T-helper 17 cell (primary cell): ENCODE results near the gene SPTLC2. TPM values are rescaled to one million over a fixed set of nuclear protein-coding genes. Genes with fewer than 3 reads are reported as not detected.

Experiments used
- ATAC-seq: fragments of 150-1000 bp; cut with Tn5 transposase; 2 replicates; pipeline ENCODE4 v1.10.0; 2021; ENCODE audit warnings: mild to moderate bottlenecking, moderate library complexity
- DNase-seq, 3 donors: peaks; one replicate each; pipeline versions ENCODE4 v3.0.0 to v3.0.0-alpha.2; 2020 to 2021
- H3K9me3 ChIP-seq: one replicate; pipeline ENCODE4 v1.7.0; 2013; ENCODE audit warnings: low read length, mild to moderate bottlenecking; ENCODE audit not compliant: control insufficient read depth, poor library complexity, severe bottlenecking
- H3K27ac Mint-ChIP-seq: one replicate; pipeline ENCODE4 v1.8.0; 2022; ENCODE audit warnings: mild to moderate bottlenecking, moderate library complexity, mixed read lengths
- H3K27me3 Mint-ChIP-seq: one replicate; pipeline ENCODE4 v1.8.0; 2022; ENCODE audit warnings: mixed read lengths
- H3K36me3 Mint-ChIP-seq: one replicate; pipeline ENCODE4 v1.8.0; 2022; ENCODE audit warnings: low read depth, mixed read lengths
- H3K4me1 Mint-ChIP-seq: one replicate; pipeline ENCODE4 v1.8.0; 2022; ENCODE audit warnings: mild to moderate bottlenecking, mixed read lengths
- H3K4me3 Mint-ChIP-seq: one replicate; pipeline ENCODE4 v1.8.0; 2022; ENCODE audit warnings: mild to moderate bottlenecking, moderate library complexity, mixed read lengths
- total RNA-seq, 4 donors: library from RNA in 2 of 4; stranded (reverse) in 2 of 4; gene quantifications; one replicate each; pipeline ENCODE4 v1.2.3 and lab custom pipeline; 2022 to 2026

The SPTLC2 gene
- total RNA-seq, 2 donors from 2014 or later: 22.0 to 22.3 TPM

DNA sequence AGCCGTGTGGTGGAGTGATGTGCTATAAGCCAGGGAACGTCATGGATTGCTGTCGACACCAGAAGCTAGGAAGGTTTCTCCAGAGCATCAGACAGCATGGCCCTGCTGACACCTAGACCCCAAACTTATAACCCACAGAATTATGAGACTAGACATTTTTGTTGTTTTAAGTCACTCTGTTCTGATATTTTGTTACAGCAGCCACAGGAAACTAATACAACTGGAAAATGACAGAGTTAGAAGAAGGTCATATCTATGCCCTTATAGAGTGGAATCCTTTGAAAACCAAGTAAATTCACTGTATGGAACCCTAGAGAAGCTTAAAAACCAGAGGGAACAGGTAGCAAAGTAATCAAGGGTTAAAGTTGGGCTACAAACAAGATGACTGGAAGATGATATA is 42.5 kb downstream of the SPTLC2 start:
- no peak overlapping the region for H3K27ac Mint-ChIP-seq
- H3K36me3 Mint-ChIP-seq: no peaks in the 10 kb centered on the region
- no peaks in the 10 kb centered on the region for H3K27me3 Mint-ChIP-seq

DNA sequence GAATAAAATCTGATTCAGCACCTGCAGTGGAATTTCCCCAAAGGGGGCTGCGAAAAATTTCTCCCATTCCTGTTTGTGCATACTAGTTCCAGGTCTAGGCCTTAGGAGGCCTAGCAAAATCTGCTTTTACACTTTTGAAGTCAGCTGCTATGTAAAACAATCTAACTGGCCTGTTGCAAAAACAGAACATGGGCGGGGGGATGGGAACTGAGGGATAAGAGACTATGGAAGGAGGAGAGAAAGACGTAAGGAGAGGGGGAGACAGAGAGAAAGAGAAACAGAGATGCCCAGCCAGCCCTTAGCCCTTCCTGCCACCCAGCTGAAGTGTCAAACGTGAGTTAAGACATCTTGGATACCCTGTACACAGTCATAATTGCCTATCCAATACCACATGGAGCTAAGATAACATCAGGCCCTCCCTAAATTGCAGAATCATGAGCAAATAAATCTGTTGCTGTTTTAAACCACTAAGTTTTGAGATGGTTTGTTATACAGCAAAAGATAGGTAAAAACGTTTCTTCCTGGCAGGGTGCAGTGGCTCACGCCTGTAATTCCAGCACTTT is 45.6 kb downstream of the SPTLC2 start:
- H3K4me3 Mint-ChIP-seq: no peak overlapping the region
- ATAC-seq (no peak), DNase-seq (no peak)
- no peaks in the 10 kb centered on the region for H3K27me3 Mint-ChIP-seq
- no peaks in the 10 kb centered on the region for H3K9me3 ChIP-seq
- H3K4me1 Mint-ChIP-seq: peaks cover 5% of the 10 kb centered on the region
- H3K27ac Mint-ChIP-seq: no peak overlapping the region
- no peaks in the 10 kb centered on the region for H3K36me3 Mint-ChIP-seq

More for the DNA sequence above, 42.5 kb downstream of the SPTLC2 start:
- Mint-ChIP-seq H3K4me3 (no peak overlapping the region), H3K4me1 (peaks cover 5% of the 10 kb centered on the region)
- ATAC-seq (no peak), DNase-seq (no peak)
- no peaks in the 10 kb centered on the region for H3K9me3 ChIP-seq

DNA sequence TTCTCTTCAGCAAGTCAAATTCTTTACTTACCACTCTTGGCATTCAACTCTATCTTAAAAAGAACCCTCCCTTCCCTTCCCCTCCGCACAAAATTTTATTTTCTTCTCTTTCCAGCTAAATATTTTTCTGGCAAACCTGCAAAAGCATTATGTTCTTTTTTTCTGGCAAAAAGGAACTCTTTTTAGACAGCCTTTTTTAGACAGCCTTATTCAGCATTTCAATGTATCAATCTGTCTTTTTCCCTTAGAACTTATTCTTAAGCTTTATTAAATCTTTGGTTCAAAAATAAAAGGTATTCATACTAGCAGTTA is 50.5 kb downstream of the SPTLC2 start:
- no peaks in the 10 kb centered on the region for H3K9me3 ChIP-seq
- peaks cover 10% of the 10 kb centered on the region for H3K4me1 Mint-ChIP-seq
- no peak overlapping the region for H3K27ac Mint-ChIP-seq
- H3K36me3 Mint-ChIP-seq: no peaks in the 10 kb centered on the region
- no peak for ATAC-seq
- no peaks in the 10 kb centered on the region for H3K27me3 Mint-ChIP-seq
- no peak overlapping the region for H3K4me3 Mint-ChIP-seq
- no peak for DNase-seq

DNA sequence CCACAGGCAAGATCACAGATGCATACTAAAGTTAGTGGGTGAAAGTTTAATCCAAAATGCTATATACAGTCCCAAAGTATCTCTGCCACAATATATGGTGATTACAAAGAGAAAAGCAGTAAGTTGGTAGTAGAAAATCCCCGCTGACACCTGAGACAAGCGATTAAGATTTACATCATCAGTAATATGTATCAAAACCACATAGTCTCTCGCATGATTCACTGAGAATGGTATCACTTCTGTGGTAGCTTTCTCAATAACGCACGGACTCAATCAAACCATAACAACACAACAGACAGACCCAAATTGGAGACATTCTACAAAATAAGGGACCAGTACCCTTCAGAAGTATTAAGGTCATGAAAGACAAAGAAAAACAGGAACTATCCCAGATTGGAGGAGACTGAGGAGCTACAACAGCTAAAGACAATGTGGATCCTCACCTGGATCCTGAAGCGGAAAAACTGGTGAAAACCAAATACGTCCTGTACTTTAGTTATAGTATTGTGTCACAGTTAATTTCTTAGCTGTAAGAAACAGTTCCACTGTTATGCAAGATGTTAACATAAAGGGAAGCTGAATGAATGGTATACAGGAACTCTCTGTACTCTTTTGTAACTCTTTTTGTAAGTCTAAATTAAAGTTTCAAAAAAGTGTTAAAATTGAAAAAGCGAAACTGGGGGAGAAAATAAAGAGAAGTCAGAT is 51.0 kb downstream of the SPTLC2 start:
- Mint-ChIP-seq H3K4me1 (peaks cover 8% of the 10 kb centered on the region), H3K27me3 (no peaks in the 10 kb centered on the region), H3K27ac (no peak overlapping the region), H3K36me3 (peaks cover 2% of the 10 kb centered on the region), H3K4me3 (peak overlapping the region; percentile 50)
- H3K9me3 ChIP-seq: no peaks in the 10 kb centered on the region
- peak; percentile 35 for ATAC-seq
- DNase-seq: no peak

DNA sequence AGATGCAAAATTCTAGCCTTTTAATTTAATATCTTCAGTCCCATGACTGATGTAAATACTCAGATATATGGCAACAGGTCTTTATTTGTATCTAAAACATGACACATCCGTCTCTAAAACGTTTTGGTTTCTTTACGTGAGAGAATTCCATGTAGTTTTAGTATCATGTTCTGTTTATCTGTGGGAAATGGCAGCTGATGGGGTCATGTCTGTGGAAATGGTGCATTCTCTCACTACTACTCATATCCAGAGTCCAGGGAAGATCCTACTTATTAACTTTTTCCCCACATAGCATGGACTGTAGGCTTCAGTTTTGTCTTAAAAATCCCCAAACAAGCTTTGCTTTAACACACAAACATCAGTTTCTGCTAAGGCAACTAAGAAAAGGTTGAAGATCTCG is 53.8 kb downstream of the SPTLC2 start:
- H3K27me3 Mint-ChIP-seq: no peaks in the 10 kb centered on the region
- DNase-seq (no peak), ATAC-seq (no peak)
- peaks cover 8% of the 10 kb centered on the region for H3K4me1 Mint-ChIP-seq
- H3K27ac Mint-ChIP-seq: no peak overlapping the region
- no peak overlapping the region for H3K4me3 Mint-ChIP-seq
- H3K9me3 ChIP-seq: no peaks in the 10 kb centered on the region
- H3K36me3 Mint-ChIP-seq: peaks cover 2% of the 10 kb centered on the region

DNA sequence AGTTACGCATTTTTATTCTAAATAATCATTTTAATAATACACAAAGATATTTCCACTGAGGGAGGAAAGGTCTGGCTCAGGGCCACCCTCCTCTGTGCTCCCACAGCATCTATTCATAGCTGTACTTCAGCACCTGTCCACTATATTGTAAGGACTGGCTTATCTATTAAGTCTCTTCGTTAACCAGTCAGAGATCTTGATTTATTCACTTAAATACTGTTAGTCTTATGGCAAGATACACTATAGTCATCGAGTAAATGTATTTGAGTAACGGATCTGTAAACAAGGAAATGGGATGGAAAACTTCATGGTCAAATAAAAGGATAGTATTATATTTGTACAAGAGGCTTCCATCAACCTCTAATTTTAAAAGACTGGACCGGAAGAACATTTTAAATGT is 54.6 kb downstream of the SPTLC2 start:
- no peaks in the 10 kb centered on the region for H3K9me3 ChIP-seq
- H3K36me3 Mint-ChIP-seq: peaks cover 2% of the 10 kb centered on the region

DNA sequence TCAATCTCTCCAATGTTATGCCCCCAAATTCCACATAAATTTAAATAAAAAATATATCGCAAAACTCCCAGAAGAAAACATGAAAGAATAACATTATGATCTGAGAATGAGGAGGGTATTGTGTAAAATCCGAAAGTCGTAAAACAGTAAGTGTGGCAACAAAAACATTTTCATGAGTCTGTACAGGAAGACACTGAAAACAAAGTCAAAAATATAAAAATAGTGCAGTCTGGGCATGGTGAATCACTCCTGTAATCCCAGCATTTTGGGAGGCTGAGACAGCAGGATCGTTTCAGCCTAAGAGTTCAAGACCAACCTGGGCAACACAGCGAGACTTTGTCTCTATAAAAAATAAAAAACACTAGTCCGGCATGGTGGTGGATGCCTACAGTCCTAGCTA is 57.1 kb downstream of the SPTLC2 start:
- Mint-ChIP-seq H3K4me1 (peaks cover 9% of the 10 kb centered on the region), H3K36me3 (peaks cover 4% of the 10 kb centered on the region), H3K4me3 (no peak overlapping the region), H3K27me3 (no peaks in the 10 kb centered on the region), H3K27ac (no peak overlapping the region)
- DNase-seq (no peak), ATAC-seq (no peak)
- H3K9me3 ChIP-seq: no peaks in the 10 kb centered on the region

More for the DNA sequence above, 54.6 kb downstream of the SPTLC2 start:
- DNase-seq (no peak), ATAC-seq (no peak)
- Mint-ChIP-seq H3K4me1 (peaks cover 8% of the 10 kb centered on the region), H3K27me3 (no peaks in the 10 kb centered on the region), H3K4me3 (no peak overlapping the region), H3K27ac (no peak overlapping the region)

DNA sequence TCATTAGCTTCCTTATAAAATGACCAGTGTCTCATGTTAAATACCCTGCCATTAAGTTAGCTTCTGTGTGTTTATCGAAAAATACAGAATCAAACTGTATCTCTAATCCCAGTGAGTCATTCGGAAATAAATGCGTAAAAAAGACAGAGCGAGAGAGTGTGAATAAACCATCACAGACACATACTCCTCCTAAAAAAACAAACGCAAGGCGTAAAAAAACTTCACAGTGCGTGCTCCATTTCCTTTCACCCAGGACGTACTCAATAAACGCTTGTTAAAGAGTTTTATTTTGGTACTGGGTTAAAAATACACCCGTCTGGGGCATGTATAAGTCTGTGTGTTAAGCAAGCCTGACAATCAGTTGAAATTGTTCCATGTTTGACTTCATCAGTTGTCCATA is 59.0 kb downstream of the SPTLC2 start:
- Mint-ChIP-seq H3K4me3 (no peak overlapping the region), H3K27ac (no peak overlapping the region), H3K36me3 (peaks cover 4% of the 10 kb centered on the region), H3K4me1 (peaks cover 11% of the 10 kb centered on the region), H3K27me3 (no peaks in the 10 kb centered on the region)
- DNase-seq: no peak
- H3K9me3 ChIP-seq: no peaks in the 10 kb centered on the region
- no peak for ATAC-seq

DNA sequence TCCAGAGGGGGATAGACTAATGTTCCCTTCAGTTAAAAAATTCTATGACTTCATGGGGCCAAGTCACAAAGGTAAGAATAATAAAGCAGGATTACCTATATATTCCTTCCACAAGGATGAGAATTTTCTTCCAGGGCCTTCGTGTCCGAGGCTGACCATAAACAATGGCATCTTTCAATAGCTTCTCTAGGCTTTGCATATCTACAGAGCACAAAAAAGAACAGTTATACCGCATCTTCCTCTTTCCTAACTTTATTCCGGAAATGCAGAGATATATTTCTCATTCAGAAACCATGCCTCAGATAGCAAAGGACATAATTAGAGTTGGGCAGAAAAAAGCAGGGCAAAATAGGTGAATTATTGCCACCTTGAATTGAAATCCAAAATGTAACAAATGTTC is 59.5 kb downstream of the SPTLC2 start:
- Mint-ChIP-seq H3K4me3 (no peak overlapping the region), H3K36me3 (peaks cover 4% of the 10 kb centered on the region), H3K27me3 (no peaks in the 10 kb centered on the region), H3K4me1 (peaks cover 9% of the 10 kb centered on the region), H3K27ac (no peak overlapping the region)
- DNase-seq (no peak), ATAC-seq (no peak)
- H3K9me3 ChIP-seq: no peaks in the 10 kb centered on the region

DNA sequence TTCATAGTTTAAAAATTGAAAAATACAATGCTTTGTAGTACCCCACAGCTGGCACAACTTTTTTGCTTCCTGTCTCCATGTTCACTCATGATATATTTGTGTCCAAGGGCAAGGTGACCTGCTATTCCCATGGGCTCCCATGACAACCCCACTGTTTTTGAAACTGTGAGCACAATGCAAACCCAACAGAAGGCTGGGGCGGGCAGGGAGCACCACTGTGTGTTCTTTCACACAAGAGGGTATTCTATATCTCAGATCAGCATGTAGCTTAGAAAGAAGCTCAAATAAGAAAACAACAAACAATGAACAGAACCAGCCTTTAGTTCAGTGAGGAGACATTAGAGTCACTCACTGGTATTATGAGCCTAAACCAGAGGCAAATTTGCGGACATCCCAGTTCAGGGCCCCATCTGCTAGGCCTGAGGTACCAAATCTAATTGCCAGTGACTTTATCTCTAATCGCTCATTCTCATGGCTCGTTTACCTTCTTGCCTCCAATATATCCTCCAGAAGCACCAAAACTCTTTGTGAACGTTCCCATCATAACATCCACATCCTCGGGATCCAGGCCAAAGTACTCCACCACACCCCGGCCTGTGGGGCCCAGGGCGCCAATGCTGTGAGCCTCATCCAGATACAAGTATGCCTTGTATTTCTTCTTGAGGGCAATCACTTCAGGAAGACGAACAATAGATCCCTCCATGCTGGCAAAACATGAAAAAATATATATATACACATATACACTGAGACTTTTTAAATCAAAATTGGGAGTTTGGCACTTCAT is 61.4 kb downstream of the SPTLC2 start:
- DNase-seq: no peak
- Mint-ChIP-seq H3K27ac (peak overlapping the region; percentile 81), H3K4me3 (peak overlapping the region; percentile 68), H3K27me3 (no peaks in the 10 kb centered on the region), H3K36me3 (peaks cover 2% of the 10 kb centered on the region), H3K4me1 (peaks cover 9% of the 10 kb centered on the region)
- no peak for ATAC-seq
- no peaks in the 10 kb centered on the region for H3K9me3 ChIP-seq

DNA sequence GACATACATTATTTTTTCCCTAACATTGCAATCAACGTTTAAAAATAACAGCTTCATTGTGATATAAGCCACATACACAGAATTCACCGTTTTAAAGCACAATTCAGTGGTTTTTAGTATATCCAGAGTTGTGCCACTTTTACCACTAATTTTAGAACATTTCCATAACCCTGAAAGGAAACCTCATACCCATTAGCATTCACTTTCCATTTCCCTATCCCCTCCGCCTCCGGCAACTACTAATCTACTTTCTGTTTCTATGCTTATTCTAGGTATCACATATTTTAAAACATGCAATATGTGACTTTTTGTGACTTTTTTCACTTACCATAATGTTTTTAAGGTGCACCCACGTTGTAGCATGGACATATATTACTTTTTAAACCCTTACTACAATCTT is 62.2 kb downstream of the SPTLC2 start:
- H3K9me3 ChIP-seq: no peaks in the 10 kb centered on the region
- no peak for ATAC-seq
- Mint-ChIP-seq H3K27ac (peak overlapping the region; percentile 81), H3K4me3 (peak overlapping the region; percentile 68), H3K36me3 (peaks cover 2% of the 10 kb centered on the region), H3K4me1 (peaks cover 12% of the 10 kb centered on the region), H3K27me3 (no peaks in the 10 kb centered on the region)
- no peak for DNase-seq

DNA sequence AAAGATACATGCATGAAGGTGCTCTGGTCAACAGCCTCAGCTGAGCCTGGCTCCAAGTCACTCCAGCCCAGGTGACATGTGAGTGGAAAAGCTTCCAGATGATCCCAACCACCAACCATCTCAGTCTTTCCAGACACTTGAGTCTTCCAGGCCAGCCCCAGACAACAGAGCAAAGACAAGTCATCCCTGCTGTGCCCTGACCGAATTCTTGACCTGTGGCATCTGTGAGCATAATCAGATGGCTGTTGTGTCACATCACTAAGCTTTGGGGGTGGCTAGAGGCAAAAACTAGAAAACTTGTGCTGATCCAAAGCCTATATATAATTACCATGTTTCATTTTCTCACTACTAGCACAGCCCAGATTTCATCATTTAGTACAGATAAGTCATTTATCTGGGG is 67.0 kb downstream of the SPTLC2 start:
- Mint-ChIP-seq H3K4me3 (no peak overlapping the region), H3K4me1 (peaks cover 10% of the 10 kb centered on the region), H3K36me3 (no peaks in the 10 kb centered on the region), H3K27me3 (no peaks in the 10 kb centered on the region), H3K27ac (no peak overlapping the region)
- DNase-seq (no peak), ATAC-seq (no peak)
- H3K9me3 ChIP-seq: no peaks in the 10 kb centered on the region

DNA sequence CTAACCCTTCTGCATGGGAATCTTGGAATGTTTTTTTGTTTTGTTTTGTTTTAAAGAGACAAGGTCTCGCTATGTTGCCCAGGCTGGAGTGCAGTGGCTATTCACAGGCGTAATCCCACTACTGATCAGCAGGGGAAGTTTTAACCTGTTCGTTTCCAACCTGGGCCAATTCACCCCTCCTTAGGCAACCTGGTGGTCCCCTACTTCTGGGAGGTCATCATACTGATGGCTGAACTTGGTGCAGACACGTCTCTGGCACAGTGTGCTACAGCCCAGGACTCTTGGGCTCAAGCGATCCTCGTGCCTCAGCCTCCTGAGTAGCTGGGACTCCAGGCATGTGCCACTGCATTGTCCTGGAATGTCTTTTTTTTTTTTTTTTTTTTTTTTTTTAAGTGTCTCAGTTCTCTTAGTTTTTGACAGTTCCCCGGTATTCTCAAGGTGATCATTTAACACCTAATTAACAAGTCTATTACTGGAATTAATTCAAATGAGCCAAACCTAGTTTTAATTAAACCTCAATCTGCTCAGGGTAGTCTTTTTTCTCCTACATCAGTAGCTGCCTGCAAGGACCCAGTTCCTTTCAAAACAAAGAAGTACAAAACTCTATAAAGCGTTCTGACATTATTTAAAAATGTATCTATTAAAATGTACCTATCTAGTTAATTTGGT is 68.8 kb downstream of the SPTLC2 start:
- H3K36me3 Mint-ChIP-seq: no peaks in the 10 kb centered on the region

More for the DNA sequence above, 68.8 kb downstream of the SPTLC2 start:
- Mint-ChIP-seq H3K4me1 (peaks cover 4% of the 10 kb centered on the region), H3K4me3 (no peak overlapping the region), H3K27me3 (no peaks in the 10 kb centered on the region), H3K27ac (no peak overlapping the region)
- H3K9me3 ChIP-seq: no peaks in the 10 kb centered on the region
- no peak for DNase-seq
- no peak for ATAC-seq
